Measurements from ENCODE around the gene TNNT3.

DNA sequence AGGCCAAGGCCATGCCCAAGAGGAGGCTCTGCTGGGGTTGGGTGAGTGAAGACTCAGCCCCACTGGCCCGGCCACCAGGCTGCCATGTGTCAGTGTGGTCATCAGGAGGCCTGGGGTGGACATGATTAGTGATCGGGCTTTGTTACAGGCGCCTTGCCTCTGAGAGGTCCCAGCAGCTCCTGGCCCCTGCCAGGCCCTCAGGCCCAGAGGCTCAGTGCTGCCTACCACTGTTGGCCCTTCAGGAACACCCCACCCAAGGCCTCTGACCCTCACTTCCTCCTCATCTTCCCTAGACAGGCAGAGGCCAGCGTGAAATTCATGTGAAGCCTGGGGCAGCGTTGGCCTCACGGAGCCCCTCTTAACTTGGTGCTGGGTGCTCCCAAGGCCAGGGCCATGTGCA is 29.8 kb downstream of the TNNT3 start:
- TF ChIP-seq EGR1 (IDR thresholded peaks at IDR 0.05) (no peak), TCF12 (IDR thresholded peaks at IDR 0.05; ENCODE audit: low read depth) (no peak), TAF1 (IDR thresholded peaks at IDR 0.05; ENCODE audit: low read depth) (no peak), CREB1 (IDR thresholded peaks at IDR 0.05; ENCODE audit: low read depth) (no peak), EP300 (IDR thresholded peaks at IDR 0.05; ENCODE audit: borderline replicate concordance) (no peak), TEAD4 (IDR thresholded peaks at IDR 0.05) (no peak), CEBPB (IDR thresholded peaks at IDR 0.05) (no peak), RAD21 (IDR thresholded peaks at IDR 0.05; ENCODE audit: low read depth) (no peak), FOXM1 (IDR thresholded peaks at IDR 0.05; ENCODE audit: borderline replicate concordance, low read depth) (no peak), YY1 (IDR thresholded peaks at IDR 0.05; ENCODE audit: low read depth) (no peak)
- TF ChIP-seq, protein P1, sequence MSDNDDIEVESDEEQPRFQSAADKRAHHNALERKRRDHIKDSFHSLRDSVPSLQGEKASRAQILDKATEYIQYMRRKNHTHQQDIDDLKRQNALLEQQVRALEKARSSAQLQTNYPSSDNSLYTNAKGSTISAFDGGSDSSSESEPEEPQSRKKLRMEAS (IDR thresholded peaks at IDR 0.05), result no peak
- TF ChIP-seq, protein P2, sequence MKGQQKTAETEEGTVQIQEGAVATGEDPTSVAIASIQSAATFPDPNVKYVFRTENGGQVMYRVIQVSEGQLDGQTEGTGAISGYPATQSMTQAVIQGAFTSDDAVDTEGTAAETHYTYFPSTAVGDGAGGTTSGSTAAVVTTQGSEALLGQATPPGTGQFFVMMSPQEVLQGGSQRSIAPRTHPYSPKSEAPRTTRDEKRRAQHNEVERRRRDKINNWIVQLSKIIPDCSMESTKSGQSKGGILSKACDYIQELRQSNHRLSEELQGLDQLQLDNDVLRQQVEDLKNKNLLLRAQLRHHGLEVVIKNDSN (IDR thresholded peaks at IDR 0.05), result no peak
- TF ChIP-seq, protein P3, sequence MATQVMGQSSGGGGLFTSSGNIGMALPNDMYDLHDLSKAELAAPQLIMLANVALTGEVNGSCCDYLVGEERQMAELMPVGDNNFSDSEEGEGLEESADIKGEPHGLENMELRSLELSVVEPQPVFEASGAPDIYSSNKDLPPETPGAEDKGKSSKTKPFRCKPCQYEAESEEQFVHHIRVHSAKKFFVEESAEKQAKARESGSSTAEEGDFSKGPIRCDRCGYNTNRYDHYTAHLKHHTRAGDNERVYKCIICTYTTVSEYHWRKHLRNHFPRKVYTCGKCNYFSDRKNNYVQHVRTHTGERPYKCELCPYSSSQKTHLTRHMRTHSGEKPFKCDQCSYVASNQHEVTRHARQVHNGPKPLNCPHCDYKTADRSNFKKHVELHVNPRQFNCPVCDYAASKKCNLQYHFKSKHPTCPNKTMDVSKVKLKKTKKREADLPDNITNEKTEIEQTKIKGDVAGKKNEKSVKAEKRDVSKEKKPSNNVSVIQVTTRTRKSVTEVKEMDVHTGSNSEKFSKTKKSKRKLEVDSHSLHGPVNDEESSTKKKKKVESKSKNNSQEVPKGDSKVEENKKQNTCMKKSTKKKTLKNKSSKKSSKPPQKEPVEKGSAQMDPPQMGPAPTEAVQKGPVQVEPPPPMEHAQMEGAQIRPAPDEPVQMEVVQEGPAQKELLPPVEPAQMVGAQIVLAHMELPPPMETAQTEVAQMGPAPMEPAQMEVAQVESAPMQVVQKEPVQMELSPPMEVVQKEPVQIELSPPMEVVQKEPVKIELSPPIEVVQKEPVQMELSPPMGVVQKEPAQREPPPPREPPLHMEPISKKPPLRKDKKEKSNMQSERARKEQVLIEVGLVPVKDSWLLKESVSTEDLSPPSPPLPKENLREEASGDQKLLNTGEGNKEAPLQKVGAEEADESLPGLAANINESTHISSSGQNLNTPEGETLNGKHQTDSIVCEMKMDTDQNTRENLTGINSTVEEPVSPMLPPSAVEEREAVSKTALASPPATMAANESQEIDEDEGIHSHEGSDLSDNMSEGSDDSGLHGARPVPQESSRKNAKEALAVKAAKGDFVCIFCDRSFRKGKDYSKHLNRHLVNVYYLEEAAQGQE (IDR thresholded peaks at IDR 0.05; ENCODE audit: low read depth), result no peak
